ENCODE measurements around the gene QSER1.

GRCh38 chr11:32888805-32889204 is 3.8 kb upstream of the QSER1 start:
- no peak for TF ChIP-seq CTCF (IDR thresholded peaks at IDR 0.05)
- no peak for TF ChIP-seq EP300 (IDR thresholded peaks at IDR 0.05)
- TF ChIP-seq POLR2A (IDR thresholded peaks at IDR 0.05) = no peak

Data from sigmoid colon (tissue), 4 donors.